GM12801 (cell line): Measurements from ENCODE around the gene TRAPPC2L.

Experiments
- CTCF ChIP-seq: IDR thresholded peaks from one replicate; pipeline ENCODE4 v1.5.1; 2011; ENCODE audit warnings: control low read depth; ENCODE audit not compliant: insufficient read length; ENCODE audit errors: extremely low read depth

TRAPPC2L gene

GRCh38 chr16:88894681-88895300, 37.9 kb downstream of the TRAPPC2L start:
- TF ChIP-seq CTCF = no peak

GRCh38 chr16:88895335-88895734, 38.4 kb downstream of the TRAPPC2L start:
- no peak for TF ChIP-seq CTCF

GRCh38 chr16:88896238-88897070, 39.5 kb downstream of the TRAPPC2L start:
- TF ChIP-seq CTCF = no peak

GRCh38 chr16:88897696-88898425, 40.9 kb downstream of the TRAPPC2L start:
- no peak for TF ChIP-seq CTCF

- no peak for TF ChIP-seq CTCF
These were observed 43.2 kb downstream of the TRAPPC2L start for GRCh38 chr16:88899901-88900661.

GRCh38 chr16:88900662-88901052, 43.7 kb downstream of the TRAPPC2L start:
- TF ChIP-seq CTCF = no peak
